Activated T-helper 1 cell treated with Interleukin-2 at 50 U/mL for 16 hours (primary cell): ENCODE data around the gene CDKAL1.
"Not testable (repeated sequence)": the region's sequence is repeated elsewhere in the genome, so short reads cannot be mapped to it uniquely, and the experiment has no call there.

Source experiments
- DNase-seq: peaks from one replicate; pipeline ENCODE4 v3.0.0-alpha.2; 2020; ENCODE audit warnings: low read depth

The CDKAL1 gene

DNA sequence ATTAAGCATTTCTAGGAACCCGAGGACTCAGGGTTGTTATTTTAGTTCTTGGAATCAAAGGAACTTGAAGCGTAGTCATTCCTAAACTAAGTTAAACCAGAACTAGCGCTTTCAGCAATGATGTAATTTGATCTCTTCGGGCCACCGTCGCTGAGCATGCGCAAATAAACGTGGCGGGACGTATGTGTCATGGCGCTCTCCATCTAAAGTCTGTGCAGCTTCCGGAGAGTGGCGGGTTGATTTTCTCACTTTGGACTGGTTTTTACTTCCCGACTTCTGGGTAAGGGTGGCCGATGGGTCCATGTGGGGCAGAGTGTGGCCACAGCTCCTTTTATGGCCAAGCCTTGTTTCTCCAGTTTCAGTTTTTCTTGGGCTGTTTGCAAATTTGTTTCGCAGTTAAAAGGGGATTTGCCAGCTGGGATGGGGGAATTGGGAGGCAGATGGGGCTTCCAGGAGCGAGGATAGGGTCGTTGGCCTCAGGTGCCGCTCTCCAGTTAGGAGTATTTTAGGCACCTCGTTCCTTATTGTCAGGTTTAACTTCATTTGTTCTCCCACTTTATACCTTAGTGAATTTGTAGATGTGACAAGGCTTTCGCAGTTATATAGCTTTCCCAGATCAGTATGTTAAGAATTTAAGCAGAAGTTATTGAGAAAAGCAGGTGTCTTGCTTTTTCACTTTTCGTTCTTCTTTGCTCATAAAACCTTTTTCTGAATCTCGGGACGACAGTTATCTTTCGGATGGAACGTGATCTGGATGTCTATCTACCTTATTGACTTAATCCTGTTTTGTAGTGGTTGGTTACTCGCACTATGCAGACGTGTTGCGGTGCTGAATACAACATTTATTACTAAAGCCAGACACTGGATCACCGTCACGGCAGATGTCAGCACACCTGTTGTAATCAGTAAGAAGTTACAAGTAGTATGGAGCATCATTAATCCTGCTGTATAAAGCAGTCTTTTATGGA, at the start of gene CDKAL1:
Gene CDKAL1, plus strand, starts transcription at position 163 of the 968 bp plus-strand sequence. CDS start 11,894 bp downstream, outside the sequence.
- peak; percentile 80 for DNase-seq

DNA sequence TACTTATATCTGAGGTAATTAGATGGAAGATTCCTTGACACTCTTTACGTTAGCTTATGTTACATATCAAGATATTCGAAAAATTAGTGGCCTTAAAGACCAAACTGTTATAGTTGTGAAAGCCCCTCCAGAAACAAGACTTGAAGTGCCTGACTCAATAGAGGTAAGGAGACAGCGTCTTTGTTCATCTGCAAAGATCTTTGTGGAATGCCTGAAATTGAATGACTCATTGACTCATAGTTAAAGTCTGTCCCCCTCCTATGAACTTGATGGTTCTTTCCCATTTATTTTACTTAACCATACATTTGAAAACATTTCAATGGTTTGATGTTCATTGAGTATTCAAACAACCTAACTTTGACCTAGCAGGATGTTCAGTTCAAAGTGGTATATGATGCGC, 47.6 kb upstream of the CDKAL1 start:
- no peak for DNase-seq

DNA sequence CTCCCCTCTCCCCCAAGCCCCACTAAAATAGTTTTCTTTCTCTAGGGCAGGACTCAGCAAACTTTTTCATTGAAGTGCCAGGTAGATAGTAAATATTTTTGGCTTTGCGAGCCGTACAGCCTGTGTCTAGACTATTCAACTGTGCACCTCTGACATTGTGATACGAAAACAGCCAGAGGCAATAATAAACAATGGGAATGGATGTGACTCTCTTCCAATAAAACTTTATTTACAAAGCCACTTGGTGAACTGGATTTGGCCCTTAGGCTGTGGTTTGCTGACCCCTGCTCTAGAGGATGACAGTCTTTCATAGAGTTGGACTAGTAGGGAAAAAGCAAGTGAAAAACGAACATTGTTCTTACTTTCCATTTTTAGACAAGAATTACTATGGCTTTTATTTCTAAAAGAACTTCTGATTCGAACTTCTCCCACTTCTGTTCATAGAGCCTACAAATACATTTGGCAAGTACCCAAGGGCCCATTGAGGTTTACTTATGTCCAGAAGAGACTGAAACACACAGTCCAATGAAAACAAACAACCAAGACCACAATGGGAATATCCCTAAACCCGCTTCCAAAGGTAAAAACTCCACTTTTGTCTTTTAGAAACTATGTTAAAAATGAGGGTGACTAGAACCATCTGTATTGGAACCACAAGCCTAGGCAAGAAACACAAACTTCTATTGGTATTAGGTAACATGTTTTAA, 46.4 kb upstream of the CDKAL1 start:
- no peak for DNase-seq

DNA sequence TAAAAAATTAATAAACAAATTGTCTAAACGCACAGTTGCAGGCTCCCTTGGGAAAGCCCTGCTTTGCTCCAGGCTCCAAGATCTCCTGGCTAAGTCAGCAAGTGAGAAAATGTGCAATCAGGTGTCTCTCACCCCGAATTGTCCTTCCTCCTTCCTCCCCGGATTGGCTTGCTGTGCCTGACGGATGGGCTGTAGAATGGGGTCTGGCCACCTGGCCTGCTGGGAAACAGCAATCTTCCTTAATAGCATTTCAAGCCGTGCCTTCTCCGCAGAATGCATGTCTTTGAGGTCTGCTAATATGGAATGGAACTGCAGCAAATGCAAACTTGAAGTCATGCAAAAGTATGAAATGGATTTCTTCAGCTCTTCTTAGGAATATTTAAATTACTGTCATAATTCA, 43.7 kb upstream of the CDKAL1 start:
- no peak for DNase-seq

DNA sequence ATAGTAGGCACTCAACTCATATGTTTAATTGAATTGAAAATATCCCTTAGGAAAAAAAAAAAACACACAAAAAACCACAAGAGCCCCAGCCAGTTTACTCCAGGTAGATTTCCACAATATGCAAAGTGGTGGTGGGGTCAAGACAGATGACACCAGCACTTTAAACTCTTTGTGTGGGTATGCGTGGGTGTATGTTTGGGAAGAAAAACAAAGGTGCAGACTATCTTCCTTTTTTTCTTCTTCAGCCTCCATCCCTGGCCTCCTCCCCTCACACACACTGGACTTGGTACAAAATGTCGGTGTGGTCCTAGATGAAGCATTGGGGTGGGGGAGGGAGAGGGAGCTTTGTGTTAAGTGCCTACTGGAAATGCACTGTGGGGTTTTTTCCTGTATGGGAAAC, 42.2 kb upstream of the CDKAL1 start:
- DNase-seq, result no peak

DNA sequence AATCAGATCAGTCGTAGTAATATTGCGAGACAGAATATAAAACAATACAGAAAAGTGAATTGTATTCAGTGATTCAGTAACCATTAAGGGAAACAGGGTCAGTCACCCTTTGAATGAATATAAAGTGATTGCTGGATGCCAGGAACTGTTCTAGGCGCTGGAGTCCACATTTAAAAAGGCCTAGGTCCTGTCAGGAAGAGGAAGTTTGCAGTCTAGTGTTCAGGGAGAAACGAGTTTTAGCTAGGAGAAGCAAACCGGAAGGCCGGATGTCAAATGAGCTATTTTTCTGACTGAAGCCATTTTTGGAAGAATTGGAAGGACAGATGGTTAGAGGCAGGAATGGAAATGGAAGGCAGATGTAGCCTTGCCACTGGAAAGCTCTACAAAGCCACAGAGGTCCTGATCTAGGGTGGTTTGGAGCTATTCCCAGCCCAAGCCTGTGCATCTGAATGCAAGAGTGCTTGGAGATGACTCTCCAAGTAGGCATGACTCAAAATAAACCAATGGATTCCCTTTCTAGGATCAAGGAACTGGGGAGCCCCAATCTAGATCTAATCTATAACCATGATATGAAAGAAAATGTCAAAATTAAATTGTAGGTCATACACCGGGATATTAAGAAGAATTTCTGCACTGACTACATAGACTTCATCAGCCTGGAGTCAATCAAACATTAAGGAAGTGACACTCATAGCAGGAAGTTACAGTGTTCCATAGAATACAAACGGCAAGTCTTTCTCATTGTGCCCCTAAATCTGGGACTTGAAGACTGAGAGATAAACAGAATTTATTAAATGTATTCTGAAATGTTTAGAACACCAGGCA, 36.8 kb upstream of the CDKAL1 start:
- no peak for DNase-seq

DNA sequence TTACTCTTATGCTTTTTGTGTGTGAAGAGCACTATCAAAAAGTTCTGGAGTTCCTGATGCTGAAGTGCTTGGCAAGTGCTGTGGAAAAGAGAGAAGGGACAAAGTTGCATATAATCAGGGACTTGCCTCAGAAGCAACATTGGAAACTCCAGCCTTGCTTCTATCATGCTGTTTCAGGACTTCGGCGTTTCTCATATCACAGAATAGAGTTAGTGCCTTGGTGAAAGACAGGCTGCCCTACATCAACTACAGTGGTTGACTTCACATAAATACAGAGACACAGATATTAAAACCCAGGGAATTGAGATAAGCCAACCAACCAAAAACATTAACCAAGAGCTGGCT, 36.2 kb upstream of the CDKAL1 start:
- DNase-seq, result no peak

DNA sequence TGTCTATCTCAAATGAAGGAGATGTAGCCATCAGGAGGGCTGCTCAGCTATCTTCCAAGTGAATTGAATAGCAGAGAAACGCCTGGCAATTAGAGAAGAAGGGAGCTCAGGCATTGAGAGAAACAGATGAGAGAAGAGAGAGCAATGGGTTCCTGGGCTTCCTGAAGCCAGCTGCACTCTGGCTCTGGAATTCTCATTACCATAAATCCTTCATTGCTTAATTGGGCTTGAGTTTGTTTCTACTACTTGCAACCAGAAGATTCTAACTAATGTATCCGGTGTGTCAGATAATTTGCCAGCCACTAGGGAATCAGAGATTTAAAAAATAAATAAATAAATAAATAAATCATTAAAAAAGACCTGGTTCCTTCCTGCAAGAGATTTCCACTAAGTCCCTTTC, 25.0 kb upstream of the CDKAL1 start:
- no peak for DNase-seq

DNA sequence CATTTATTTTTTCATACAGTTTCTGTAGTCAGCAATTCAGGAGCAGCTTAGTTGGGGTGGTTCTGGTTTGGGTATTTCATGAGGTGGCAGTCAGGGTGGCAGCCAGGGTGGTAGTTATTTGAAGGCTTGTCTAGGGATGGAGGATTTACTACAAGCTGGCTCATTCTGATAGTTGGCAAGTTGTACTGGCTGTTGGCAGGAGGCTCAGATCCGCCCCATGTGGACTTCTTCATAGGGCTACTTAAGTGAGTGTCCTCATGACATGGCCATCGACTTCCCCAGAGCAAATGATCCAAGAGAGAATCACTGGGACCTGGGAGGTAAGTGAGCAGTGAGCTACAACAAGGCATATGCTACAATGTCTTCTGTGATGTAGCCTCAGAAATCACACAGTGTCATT, 22.4 kb upstream of the CDKAL1 start:
- DNase-seq, result no peak

DNA sequence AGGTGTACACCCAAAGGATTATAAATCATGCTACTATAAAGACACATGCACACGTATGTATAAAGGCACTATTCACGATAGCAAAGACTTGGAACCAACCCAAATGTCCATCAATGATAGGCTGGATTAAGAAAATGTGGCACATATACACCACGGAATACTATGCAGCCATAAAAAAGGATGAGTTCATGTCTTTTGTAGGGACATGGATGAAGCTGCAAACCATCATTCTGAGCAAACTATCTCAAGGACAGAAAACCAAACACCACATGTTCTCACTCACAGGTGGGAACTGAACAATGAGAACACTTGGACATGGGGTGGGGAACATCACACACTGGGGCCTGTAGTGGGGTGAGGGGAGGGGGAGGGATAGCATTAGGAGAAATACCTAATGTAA, 9.0 kb upstream of the CDKAL1 start:
- DNase-seq, result not testable (repeated sequence)

DNA sequence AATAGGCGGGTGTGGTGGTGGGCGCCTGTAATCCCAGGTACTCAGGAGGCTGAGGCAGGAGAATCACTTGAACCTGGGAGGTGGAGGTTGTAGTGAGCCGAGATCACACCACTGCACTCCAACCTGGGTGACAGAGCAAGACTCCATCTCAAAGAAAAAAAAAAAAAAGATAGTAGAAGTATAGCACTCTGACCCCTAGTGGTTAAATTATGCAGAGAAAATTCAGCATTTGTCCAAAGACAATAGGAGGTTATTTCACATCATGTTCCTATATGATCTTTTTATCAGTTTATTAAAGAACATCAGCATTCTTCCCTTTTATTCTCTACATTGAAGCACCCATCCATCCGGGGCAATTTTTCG, 5.2 kb upstream of the CDKAL1 start:
- DNase-seq, result not testable (repeated sequence)

DNA sequence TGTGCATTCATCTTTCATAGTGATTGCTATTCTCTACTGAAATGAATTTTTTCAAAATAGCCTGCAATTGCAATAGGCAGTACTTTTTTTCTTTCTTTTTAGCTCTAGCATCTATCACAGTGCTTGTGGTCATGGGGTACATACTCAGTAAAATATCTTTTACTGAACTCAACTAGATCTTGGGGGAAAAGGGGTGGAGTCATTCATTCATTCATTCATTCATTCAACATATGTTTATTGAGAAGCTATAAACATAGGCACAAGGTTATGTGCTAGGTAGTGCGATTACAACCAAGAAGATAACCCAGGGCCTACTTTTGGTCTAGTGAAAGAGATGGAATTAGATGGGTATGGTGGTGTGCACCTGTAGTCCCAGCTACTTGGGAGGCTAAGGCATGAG, 1.4 kb upstream of the CDKAL1 start:
- DNase-seq, result no peak

DNA sequence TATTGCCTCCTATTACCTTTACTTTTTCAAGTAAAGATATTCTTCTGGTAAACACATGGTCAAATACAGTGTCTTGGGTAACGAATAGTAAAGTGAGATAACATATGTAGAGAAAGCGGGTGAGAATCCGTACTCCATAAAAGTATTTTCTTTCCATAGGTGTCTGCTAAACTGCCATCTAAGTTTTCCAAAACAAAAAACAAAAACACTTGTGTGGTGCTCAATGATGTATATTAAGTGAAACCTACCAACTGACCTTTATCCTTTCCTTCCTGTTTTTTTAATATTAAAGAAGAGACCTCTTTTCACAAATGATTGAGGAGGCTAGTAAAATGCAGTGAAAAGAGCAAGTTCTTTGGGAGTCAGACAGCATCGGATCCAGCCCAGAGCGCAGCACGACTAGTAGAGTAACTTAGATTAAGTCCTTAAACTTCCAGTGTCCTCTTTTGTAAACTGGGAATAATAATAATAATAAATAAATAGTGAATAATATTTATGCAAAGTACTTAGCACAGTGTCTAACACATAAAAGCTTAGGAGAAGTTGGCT, 437 bp upstream of the CDKAL1 start:
- DNase-seq, result no peak

DNA sequence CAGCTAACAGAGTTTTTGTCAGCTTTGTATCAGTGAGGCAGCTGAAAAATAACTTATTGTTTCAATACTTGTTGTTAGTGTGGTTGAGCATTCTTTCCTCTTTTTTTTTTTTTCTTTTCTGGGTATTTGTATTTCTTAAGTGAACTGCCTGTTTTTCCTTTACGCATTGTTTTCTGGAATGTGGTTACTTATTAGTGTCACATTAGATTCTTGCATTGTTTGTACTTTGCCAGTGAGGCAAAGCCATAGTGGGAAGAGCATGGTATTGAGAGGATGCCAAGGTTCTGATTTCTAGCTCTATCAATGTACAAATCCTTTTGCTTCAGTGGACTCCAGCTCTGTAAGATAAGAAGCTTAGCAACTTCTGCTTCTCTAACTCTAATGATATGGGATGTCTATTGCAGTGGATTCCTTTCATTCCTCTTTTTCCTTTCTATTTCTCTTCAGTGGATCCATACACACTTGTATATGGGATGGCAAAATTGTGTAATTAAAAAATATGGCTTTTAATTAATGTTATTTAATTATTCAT, 3.9 kb downstream of the CDKAL1 start:
- DNase-seq, result no peak

DNA sequence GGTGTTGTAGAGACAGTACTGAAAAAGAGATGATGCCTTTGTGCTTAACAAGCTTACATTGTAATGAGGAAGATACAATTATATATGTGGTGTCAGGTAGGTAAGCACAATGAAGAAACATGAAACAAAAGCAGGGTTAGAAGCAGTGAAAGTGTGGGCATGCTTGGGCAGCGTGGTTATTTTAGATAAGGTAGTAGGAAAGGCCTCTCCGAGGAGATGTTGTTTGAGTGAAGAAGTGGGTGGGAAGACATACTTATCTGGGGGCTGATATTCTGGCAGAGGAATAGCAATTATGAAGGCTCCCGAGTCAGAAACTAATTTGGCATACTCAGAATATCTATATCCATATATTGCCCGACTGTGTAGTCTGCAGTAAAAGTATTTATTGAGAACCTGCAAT, 4.7 kb downstream of the CDKAL1 start:
- DNase-seq, result no peak

DNA sequence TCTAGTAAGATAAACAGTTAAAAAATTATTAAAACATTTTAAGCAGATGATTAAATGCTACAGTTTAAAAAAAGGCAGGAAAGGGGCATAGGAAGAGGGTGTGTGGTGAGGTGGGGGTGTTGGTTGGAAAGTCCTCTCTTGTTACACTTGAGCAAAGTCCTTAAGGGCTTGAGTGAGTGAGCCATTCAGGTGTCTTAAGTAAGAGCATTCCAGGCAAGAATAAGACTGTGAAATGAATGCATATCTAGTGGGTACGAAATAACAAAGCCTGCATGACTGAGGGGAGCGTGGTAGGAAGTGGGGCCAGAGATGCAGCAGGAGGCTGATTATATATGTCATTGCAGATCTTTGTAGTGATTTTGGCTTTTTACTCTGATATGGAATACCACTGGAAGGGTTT, 5.1 kb downstream of the CDKAL1 start:
- no peak for DNase-seq

DNA sequence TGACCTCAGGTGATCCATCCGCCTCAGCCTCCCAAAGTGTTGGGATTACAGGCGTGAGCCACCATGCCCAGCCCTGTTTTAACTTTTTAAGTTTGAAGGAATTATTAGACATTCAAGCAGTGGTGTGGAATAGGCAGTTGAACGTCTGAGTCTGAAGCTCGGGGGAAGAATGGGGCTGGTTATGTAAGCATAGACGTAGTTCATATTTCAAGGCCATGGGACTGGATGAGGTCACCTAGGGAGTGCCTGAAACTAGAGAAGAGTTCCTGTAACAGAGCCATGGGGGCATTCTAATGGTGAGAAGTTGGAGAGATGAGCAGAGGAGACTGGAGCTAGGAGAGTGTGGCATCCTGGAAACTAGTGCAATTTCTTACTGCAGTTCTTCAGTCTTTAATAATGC, 6.4 kb downstream of the CDKAL1 start:
- no peak for DNase-seq

DNA sequence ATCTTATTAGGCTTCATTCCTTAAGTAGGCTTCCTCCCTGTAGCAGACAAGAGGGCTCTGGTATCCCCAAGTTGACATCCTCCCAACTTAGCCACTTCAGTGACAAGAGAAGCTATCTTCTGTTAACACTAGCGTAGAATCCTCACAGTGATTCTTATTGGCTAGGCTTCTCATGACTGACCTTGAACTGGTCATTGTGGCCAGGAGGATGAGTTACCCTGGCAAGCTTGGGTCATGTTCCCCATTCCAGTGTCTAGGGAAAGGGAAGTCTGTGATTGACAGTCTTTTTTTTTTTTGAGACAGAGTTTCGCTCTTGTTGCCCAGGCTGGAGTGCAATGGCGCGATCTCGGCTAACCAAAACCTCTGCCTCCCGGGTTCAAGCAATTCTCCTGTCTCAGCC, 7.1 kb downstream of the CDKAL1 start:
- DNase-seq, result no peak

DNA sequence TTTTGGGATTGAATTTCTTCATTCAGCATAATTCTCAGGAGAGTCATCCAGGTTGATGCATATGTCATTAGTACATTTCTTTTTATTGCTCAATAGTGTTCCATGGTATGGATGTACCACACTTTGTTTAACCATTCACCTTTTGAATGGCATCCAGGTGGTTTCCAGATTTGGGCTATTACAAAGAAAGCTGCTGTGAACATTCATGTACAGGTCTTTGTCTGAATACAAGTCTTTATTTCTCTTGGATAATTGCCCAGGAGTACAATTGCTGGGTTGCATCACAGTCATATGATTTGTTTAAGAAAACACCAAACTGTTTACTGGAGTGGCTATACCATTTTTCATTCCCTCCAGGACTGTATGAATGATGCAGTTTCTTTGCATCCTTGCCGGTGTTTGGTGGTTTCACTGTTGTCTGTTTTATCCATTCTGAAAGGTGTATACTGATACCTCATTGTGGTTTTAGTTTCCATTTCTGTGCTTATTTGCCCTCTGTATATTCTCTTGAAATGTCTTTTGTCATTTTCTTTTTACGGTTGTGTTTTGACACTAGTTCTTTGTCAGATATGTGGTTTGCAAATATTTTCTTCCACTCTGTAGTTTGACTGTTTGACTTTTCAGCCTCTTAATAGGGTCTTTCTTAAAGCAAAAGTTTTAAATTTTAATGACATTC, 8.8 kb downstream of the CDKAL1 start:
- DNase-seq, result no peak

DNA sequence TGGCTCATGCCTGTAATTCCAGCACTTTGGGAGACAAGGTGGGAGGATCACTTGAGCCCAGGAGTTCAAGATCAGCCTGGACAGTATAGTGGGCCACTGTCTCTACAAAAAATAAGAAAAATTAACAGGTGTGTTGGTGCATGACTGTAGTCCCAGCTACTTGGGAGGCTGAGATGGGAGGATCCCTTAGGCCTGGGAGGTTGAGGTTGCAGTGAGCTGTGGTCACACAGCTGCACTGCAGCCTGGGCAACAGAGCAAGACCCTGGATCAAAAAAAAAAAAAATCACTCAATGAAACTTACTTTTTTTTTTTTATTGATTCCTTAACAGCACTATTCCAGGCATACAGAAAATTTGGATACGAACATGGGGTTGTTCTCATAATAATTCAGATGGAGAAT, 14.0 kb downstream of the CDKAL1 start:
- no peak for DNase-seq

DNA sequence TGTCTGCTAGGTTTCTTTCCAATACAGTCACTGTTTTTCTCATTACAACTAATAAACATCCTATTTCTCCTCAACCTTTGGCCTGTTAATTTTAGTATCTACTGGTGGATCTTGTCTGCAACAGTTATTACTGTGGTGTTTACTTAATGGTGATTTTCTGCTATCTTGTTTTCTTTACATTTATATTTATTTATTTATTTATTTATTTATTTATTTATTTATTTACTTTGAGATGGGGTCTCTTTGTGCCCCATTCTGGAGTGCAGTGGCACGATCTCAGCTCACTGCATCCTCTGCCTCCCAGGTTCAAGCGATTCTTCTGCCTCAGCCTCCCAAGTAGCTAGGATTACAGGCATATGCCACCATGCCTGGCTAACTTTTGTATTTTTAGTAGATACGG, 15.1 kb downstream of the CDKAL1 start:
- DNase-seq, result not testable (repeated sequence)

DNA sequence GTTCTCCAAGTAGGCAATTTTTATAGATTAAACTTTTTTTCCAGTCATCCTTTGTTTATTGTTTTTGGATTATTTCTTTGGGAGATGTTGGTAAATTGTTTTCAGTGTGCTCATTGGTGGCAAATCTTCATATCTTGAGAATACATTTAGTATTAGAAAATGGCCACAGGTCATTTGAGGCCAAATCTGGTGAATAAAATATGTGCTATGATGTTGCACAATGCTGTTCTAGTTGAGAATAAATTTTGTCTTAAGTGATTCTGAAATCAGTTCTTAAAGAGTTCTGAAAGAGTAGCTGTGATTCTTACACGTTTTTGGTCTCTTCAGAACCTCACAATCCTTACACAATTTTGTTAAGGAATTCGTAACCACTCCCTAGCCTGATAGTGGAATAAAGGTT, 20.1 kb downstream of the CDKAL1 start:
- DNase-seq, result no peak
